ENCODE data around the gene FAM83F.
"Not testable (repeated sequence)": the region's sequence is repeated elsewhere in the genome, so short reads cannot be mapped to it uniquely, and the experiment has no call there.

DNA sequence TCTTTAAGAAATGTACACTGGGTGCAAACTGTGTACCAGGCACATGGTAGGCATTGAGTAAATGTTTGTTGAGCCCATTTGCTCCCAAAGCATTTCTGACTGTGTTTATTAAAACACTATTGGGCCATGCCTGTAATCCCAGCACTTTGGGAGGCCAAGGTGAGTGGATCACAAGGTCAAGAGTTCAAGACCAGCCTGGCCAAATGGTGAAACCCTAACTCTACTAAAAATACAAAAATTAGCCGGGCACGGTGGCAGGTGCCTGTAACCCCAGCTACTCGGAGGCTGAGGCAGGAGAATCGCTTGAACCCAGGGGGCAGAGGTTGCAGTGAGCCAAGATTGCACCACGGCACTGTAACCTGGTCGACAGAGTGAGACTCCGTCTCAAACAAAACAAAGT, 1.9 kb upstream of the FAM83F start:
- TF ChIP-seq POLR2A (IDR thresholded peaks at IDR 0.05) = not testable (repeated sequence)
- TF ChIP-seq, protein P1, sequence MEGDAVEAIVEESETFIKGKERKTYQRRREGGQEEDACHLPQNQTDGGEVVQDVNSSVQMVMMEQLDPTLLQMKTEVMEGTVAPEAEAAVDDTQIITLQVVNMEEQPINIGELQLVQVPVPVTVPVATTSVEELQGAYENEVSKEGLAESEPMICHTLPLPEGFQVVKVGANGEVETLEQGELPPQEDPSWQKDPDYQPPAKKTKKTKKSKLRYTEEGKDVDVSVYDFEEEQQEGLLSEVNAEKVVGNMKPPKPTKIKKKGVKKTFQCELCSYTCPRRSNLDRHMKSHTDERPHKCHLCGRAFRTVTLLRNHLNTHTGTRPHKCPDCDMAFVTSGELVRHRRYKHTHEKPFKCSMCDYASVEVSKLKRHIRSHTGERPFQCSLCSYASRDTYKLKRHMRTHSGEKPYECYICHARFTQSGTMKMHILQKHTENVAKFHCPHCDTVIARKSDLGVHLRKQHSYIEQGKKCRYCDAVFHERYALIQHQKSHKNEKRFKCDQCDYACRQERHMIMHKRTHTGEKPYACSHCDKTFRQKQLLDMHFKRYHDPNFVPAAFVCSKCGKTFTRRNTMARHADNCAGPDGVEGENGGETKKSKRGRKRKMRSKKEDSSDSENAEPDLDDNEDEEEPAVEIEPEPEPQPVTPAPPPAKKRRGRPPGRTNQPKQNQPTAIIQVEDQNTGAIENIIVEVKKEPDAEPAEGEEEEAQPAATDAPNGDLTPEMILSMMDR (IDR thresholded peaks at IDR 0.05) = not testable (repeated sequence)
